AG09309 (cell line): ENCODE data around the gene BBS7.

Experiments
- DNase-seq: peaks from one replicate; pipeline ENCODE4 v3.0.0-alpha.2; 2010; ENCODE audit warnings: low read depth
- H3K4me3 ChIP-seq: 2 replicates; pipeline ENCODE4 v1.5.1; 2011; ENCODE audit warnings: mild to moderate bottlenecking, low read depth, low read length, moderate library complexity; ENCODE audit not compliant: control insufficient read depth
- CTCF ChIP-seq: IDR thresholded peaks from 2 replicates; pipeline ENCODE4 v1.5.1; 2011; ENCODE audit warnings: mild to moderate bottlenecking, low read depth, low read length, inconsistent platforms; ENCODE audit not compliant: insufficient read depth, control insufficient read depth; ENCODE audit errors: missing control alignments

BBS7 gene

GRCh38 chr4:121776610-121777401, 93.5 kb downstream of the BBS7 start:
- no peak for TF ChIP-seq CTCF
- no peak overlapping the region for H3K4me3 ChIP-seq
- DNase-seq, result no peak
